SU-DHL-6 (cell line): ENCODE measurements around the gene MMP11.

ENCODE experiments used
- H2AFZ ChIP-seq: fragments of 200-600 bp; sonication (generic); 2 replicates; pipeline ENCODE4 v1.6.1; 2014; ENCODE audit warnings: low read depth, mild to moderate bottlenecking, moderate library complexity, mixed read lengths, antibody characterized with exemption, low read length; ENCODE audit not compliant: severe bottlenecking
- H3F3A ChIP-seq: fragments of 200-600 bp; shearing (Covaris generic); 2 replicates; pipeline ENCODE4 v1.6.0; 2016; ENCODE audit warnings: antibody characterized with exemption, mild to moderate bottlenecking; ENCODE audit not compliant: insufficient read depth
- H3K27ac ChIP-seq: fragments of 200-600 bp; sonication (generic); 2 replicates; pipeline ENCODE4 v1.5.1; 2016; ENCODE audit warnings: low read depth, mild to moderate bottlenecking, low read length, moderate library complexity, mixed read lengths
- H3K27me3 ChIP-seq: fragments of 200-600 bp; sonication (generic), shearing (Covaris generic); 2 replicates; pipeline ENCODE4 v1.6.0; 2014; ENCODE audit warnings: mild to moderate bottlenecking, low read length
- H3K36me3 ChIP-seq: fragments of 200-600 bp; sonication (generic); 2 replicates; pipeline ENCODE4 v1.6.1; 2014; ENCODE audit warnings: mild to moderate bottlenecking, low read length, mixed read lengths
- H3K4me2 ChIP-seq: fragments of 300-600, 200-600 bp; shearing (Covaris generic), sonication (generic); 2 replicates; pipeline ENCODE4 v1.6.0; 2014; ENCODE audit warnings: low read length, low read depth, mild to moderate bottlenecking; ENCODE audit not compliant: poor library complexity, severe bottlenecking
- H3K4me3 ChIP-seq: fragments of 200-600 bp; sonication (generic); 2 replicates; pipeline ENCODE4 v1.5.1; 2014; ENCODE audit warnings: antibody characterized with exemption, low read length, mild to moderate bottlenecking, mixed read lengths; ENCODE audit not compliant: insufficient read depth, poor library complexity, severe bottlenecking
- H3K79me2 ChIP-seq: fragments of 200-600 bp; sonication (generic); 2 replicates; pipeline ENCODE4 v1.6.1; 2014; ENCODE audit warnings: mild to moderate bottlenecking, low read length, moderate library complexity; ENCODE audit not compliant: insufficient read depth
- H3K9ac ChIP-seq: fragments of 200-600 bp; sonication (generic); 2 replicates; pipeline ENCODE4 v1.7.0; 2014; ENCODE audit warnings: mild to moderate bottlenecking, low read length
- H3K9me2 ChIP-seq: fragments of 200-600 bp; sonication (generic); replicated peaks from 2 replicates; pipeline ENCODE4 v1.6.1; 2014; ENCODE audit warnings: low read length; ENCODE audit not compliant: insufficient read depth
- H3K9me3 ChIP-seq: fragments of 200-600 bp; sonication (generic); 2 replicates; pipeline ENCODE4 v1.6.1; 2014; ENCODE audit warnings: low read length, mixed read lengths; ENCODE audit not compliant: insufficient read depth
- H4K20me1 ChIP-seq: fragments of 200-600 bp; sonication (generic); 2 replicates; pipeline ENCODE4 v1.6.1; 2014; ENCODE audit warnings: low read depth, mild to moderate bottlenecking, antibody characterized with exemption, low read length, moderate library complexity, mixed read lengths
- EZH2phosphoT487 ChIP-seq: fragments of 200-600 bp; sonication (generic), shearing (Covaris generic); conservative IDR thresholded peaks from 2 replicates; pipeline ENCODE4 v1.6.1; 2018; ENCODE audit warnings: mild to moderate bottlenecking, antibody characterized with exemption, low read length, moderate library complexity, mixed read lengths
- TF ChIP-seq, protein P1 (sequence below): fragments of 200-600 bp; sonication (generic); IDR thresholded peaks from one replicate; pipeline ENCODE4 v1.5.1; 2017; ENCODE audit warnings: antibody characterized with exemption, mild to moderate bottlenecking, low read length, moderate library complexity; ENCODE audit not compliant: insufficient read depth, poor library complexity, severe bottlenecking

Gene MMP11

DNA sequence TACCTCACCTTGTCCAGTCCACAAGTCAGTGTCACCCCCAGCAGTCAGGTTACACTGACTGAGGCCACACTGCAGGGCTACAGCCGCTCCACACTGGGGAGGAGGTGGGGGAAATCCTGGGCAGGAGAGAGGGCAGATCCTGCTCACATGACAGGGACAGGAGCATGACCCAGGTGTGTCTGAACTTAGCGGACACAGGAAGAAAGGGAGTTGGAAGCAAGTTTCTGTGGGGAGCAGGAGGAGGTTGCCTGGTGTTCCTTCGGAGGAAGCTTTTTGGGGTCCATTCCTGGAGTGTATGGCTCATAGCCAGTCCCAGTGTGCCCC lies 5.9 kb downstream of the MMP11 start:
- no peak overlapping the region for H3K9ac ChIP-seq

DNA sequence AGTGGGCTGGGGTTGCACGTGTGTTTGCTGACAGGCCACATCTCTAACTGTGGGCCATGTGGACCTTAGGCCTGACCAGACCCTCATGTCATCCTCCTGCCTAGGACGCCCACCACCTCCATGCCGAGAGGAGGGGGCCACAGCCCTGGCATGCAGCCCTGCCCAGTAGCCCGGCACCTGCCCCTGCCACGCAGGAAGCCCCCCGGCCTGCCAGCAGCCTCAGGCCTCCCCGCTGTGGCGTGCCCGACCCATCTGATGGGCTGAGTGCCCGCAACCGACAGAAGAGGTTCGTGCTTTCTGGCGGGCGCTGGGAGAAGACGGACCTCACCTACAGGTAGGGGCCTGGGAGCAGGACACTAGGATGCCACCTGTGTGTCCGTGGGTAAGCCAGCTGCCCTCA lies 6.4 kb downstream of the MMP11 start:
- Histone ChIP-seq H3K4me3 (no peak overlapping the region), H3K36me3 (no peaks in the 10 kb centered on the region), H3K9me3 (no peaks in the 10 kb centered on the region), H3K9me2 (no peaks in the 10 kb centered on the region), H2AFZ (no peak overlapping the region), H3K27ac (no peak overlapping the region), H3K9ac (no peak overlapping the region), H4K20me1 (no peaks in the 10 kb centered on the region), H3K79me2 (no peaks in the 10 kb centered on the region), H3K4me2 (no peak overlapping the region), H3K27me3 (no peaks in the 10 kb centered on the region), H3F3A (no peaks in the 10 kb centered on the region)
- TF ChIP-seq EZH2phosphoT487 = no peak
- TF ChIP-seq, protein P1, sequence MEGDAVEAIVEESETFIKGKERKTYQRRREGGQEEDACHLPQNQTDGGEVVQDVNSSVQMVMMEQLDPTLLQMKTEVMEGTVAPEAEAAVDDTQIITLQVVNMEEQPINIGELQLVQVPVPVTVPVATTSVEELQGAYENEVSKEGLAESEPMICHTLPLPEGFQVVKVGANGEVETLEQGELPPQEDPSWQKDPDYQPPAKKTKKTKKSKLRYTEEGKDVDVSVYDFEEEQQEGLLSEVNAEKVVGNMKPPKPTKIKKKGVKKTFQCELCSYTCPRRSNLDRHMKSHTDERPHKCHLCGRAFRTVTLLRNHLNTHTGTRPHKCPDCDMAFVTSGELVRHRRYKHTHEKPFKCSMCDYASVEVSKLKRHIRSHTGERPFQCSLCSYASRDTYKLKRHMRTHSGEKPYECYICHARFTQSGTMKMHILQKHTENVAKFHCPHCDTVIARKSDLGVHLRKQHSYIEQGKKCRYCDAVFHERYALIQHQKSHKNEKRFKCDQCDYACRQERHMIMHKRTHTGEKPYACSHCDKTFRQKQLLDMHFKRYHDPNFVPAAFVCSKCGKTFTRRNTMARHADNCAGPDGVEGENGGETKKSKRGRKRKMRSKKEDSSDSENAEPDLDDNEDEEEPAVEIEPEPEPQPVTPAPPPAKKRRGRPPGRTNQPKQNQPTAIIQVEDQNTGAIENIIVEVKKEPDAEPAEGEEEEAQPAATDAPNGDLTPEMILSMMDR = no peak

More for the DNA sequence above, 5.9 kb downstream of the MMP11 start:
- no peak overlapping the region for H3K4me2 ChIP-seq
- no peaks in the 10 kb centered on the region for H3K9me3 ChIP-seq
- no peak overlapping the region for H3K27ac ChIP-seq
- no peaks in the 10 kb centered on the region for H3K79me2 ChIP-seq
- H3K9me2 ChIP-seq = no peaks in the 10 kb centered on the region
- H2AFZ ChIP-seq = no peak overlapping the region
- H3F3A ChIP-seq = no peaks in the 10 kb centered on the region
- no peak overlapping the region for H3K4me3 ChIP-seq
- H3K27me3 ChIP-seq = no peaks in the 10 kb centered on the region
- H3K36me3 ChIP-seq = no peaks in the 10 kb centered on the region
- H4K20me1 ChIP-seq = no peaks in the 10 kb centered on the region
- TF ChIP-seq, protein P1 = no peak
- TF ChIP-seq EZH2phosphoT487 = no peak

DNA sequence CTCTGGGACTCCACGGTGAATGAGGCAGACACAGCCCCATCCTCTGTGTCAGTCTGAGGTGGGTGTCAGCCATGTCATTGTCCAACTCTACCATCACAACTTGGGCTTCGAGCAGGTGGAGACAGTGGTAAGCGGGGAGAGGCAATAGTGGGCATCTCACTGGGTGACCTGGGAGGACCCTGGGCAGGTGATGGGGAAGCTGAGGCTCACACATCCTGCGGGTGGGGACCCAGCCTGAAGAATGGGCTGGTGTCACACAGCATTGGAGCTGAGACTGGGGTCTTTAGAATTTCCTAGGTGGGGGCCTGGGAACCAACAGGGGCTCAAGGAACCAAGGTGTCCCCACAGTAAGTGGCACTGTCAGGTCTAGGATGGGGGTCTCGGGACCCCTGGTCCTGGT lies 7.1 kb downstream of the MMP11 start:
- no peak overlapping the region for H3K4me3 ChIP-seq
- no peaks in the 10 kb centered on the region for H3K36me3 ChIP-seq
- no peaks in the 10 kb centered on the region for H4K20me1 ChIP-seq
- H3K27ac ChIP-seq = no peak overlapping the region
- TF ChIP-seq, protein P1 = no peak
- no peak for TF ChIP-seq EZH2phosphoT487
- no peaks in the 10 kb centered on the region for H3K27me3 ChIP-seq
- H2AFZ ChIP-seq = no peak overlapping the region
- no peaks in the 10 kb centered on the region for H3K9me2 ChIP-seq
- no peaks in the 10 kb centered on the region for H3F3A ChIP-seq
- no peak overlapping the region for H3K9ac ChIP-seq
- no peak overlapping the region for H3K4me2 ChIP-seq
- H3K9me3 ChIP-seq = no peaks in the 10 kb centered on the region
- no peaks in the 10 kb centered on the region for H3K79me2 ChIP-seq
